Cardiac septum (tissue), 1 donor: ENCODE measurements around the gene TTC6. TPM values are rescaled to one million over a fixed set of nuclear protein-coding genes. Genes with fewer than 3 reads are reported as not detected.
"Not testable (repeated sequence)": the region's sequence is repeated elsewhere in the genome, so short reads cannot be mapped to it uniquely, and the experiment has no call there.

ENCODE experiments used
- DNase-seq: peaks from one replicate; pipeline ENCODE4 v3.0.0-alpha.2; 2020; ENCODE audit warnings: low spot score
- intact Hi-C: fragments of 100-400 bp; cut with DNase I; formaldehyde crosslinking; loops from one replicate; pipeline ENCODE4 v1.14.0; 2022
- long read RNA-seq: library from polyadenylated mRNA; unstranded; transcript quantifications from one replicate; pipeline ENCODE4 v2.0.0, GENCODE V29; 2021
- total RNA-seq: library from RNA; stranded (reverse); fragmentation: NEBNext Ultra II Directional; extraction: Animal tissue kit (Norgen Biotek cat#: 25700); gene quantifications from one replicate; pipeline ENCODE4 v1.2.1, GENCODE V29; 2021
- donor health status: DM: no; HTN: no; CAD: no.

The TTC6 gene
- 0.13 TPM for total RNA-seq
- long read RNA-seq = 0 reads

- no peak for DNase-seq
- intact Hi-C loops = loop anchor here (5.0 kb wide), 1 partner anchor 348 kb away; no protein-coding TSS in a partner anchor
Observed at GRCh38 chr14:37594971-37595808, at the start of gene TTC6, which contains the start of gene FOXA1. TTC6 (plus strand) TSS chr14:37595629; CDS start chr14:37622065, 26,436 bp downstream. FOXA1 (minus strand) TSS chr14:37595249; CDS start chr14:37594972, 277 bp downstream.

- DNase-seq = no peak
- intact Hi-C loops = no loop called here
Observed at GRCh38 chr14:37546621-37547447, 48.6 kb upstream of the TTC6 start.

GRCh38 chr14:37550511-37550910 lies 44.9 kb upstream of the TTC6 start:
- DNase-seq = no peak
- intact Hi-C loops = no loop called here

- no peak for DNase-seq
- intact Hi-C loops = no loop called here
Observed at GRCh38 chr14:37551119-37551518, 44.3 kb upstream of the TTC6 start.

- no peak for DNase-seq
- intact Hi-C loops = no loop called here
Observed at GRCh38 chr14:37553935-37554550, 41.4 kb upstream of the TTC6 start.

- intact Hi-C loops, DNase-seq: not testable (repeated sequence)
Observed at GRCh38 chr14:37555596-37555995, 39.8 kb upstream of the TTC6 start.

GRCh38 chr14:37558740-37559139 lies 36.7 kb upstream of the TTC6 start:
- DNase-seq = no peak
- intact Hi-C loops = no loop called here

- intact Hi-C loops = no loop called here
- DNase-seq = no peak
Observed at GRCh38 chr14:37559386-37559785, 36.0 kb upstream of the TTC6 start.

GRCh38 chr14:37563189-37563588 lies 32.2 kb upstream of the TTC6 start:
- intact Hi-C loops = no loop called here
- no peak for DNase-seq

- intact Hi-C loops = no loop called here
- no peak for DNase-seq
Observed at GRCh38 chr14:37565550-37565949, 29.9 kb upstream of the TTC6 start.

- intact Hi-C loops = no loop called here
- DNase-seq = no peak
Observed at GRCh38 chr14:37566811-37567371, 28.5 kb upstream of the TTC6 start.

- intact Hi-C loops = no loop called here
- no peak for DNase-seq
Observed at GRCh38 chr14:37569729-37570128, 25.7 kb upstream of the TTC6 start.

- no peak for DNase-seq
- intact Hi-C loops = no loop called here
Observed at GRCh38 chr14:37571391-37571790, 24.0 kb upstream of the TTC6 start.

- DNase-seq = no peak
- intact Hi-C loops = no loop called here
Observed at GRCh38 chr14:37573356-37573755, 22.1 kb upstream of the TTC6 start.

GRCh38 chr14:37579274-37579673 lies 16.2 kb upstream of the TTC6 start:
- intact Hi-C loops = no loop called here
- DNase-seq = no peak

GRCh38 chr14:37580146-37580545 lies 15.3 kb upstream of the TTC6 start:
- DNase-seq = no peak
- intact Hi-C loops = no loop called here

- no peak for DNase-seq
- intact Hi-C loops = no loop called here
Observed at GRCh38 chr14:37583358-37584210, 11.8 kb upstream of the TTC6 start.

GRCh38 chr14:37584211-37585100 lies 11.0 kb upstream of the TTC6 start:
- DNase-seq = no peak
- intact Hi-C loops = no loop called here
